C1 segment of cervical spinal cord (tissue), 14 donors: ENCODE measurements around the gene CCDC158.
"Not testable (repeated sequence)": the region's sequence is repeated elsewhere in the genome, so short reads cannot be mapped to it uniquely, and the experiment has no call there.

ENCODE experiments used
- DNase-seq, 14 donors: peaks; one replicate each; lab custom pipeline; 2025; lab: John Stamatoyannopoulos, UW

Gene CCDC158

GRCh38 chr4:76281594-76281993 is 139.3 kb downstream of the CCDC158 start:
- DNase-seq: not testable (repeated sequence)

GRCh38 chr4:76280488-76281441 is 140.2 kb downstream of the CCDC158 start:
- no peak for DNase-seq

- DNase-seq: no peak
Measured at GRCh38 chr4:76279462-76279861, 141.5 kb downstream of the CCDC158 start.

GRCh38 chr4:76278583-76278982 is 142.4 kb downstream of the CCDC158 start:
- no peak for DNase-seq

GRCh38 chr4:76277667-76278066 is 143.3 kb downstream of the CCDC158 start:
- DNase-seq: no peak

- no peak for DNase-seq
Measured at GRCh38 chr4:76276813-76277212, 144.1 kb downstream of the CCDC158 start.

- no peak for DNase-seq
Measured at GRCh38 chr4:76275486-76276124, 145.3 kb downstream of the CCDC158 start.

GRCh38 chr4:76272999-76273398 is 147.9 kb downstream of the CCDC158 start:
- no peak for DNase-seq

GRCh38 chr4:76272582-76272981 is 148.4 kb downstream of the CCDC158 start:
- no peak for DNase-seq

- no peak for DNase-seq
Measured at GRCh38 chr4:76272073-76272472, 148.9 kb downstream of the CCDC158 start.

GRCh38 chr4:76271248-76271647 is 149.7 kb downstream of the CCDC158 start:
- no peak for DNase-seq

- no peak for DNase-seq
Measured at GRCh38 chr4:76270244-76271175, 150.4 kb downstream of the CCDC158 start.

GRCh38 chr4:76267811-76268210 is 153.1 kb downstream of the CCDC158 start:
- no peak for DNase-seq

GRCh38 chr4:76266627-76267026 is 154.3 kb downstream of the CCDC158 start:
- no peak for DNase-seq

- no peak for DNase-seq
Measured at GRCh38 chr4:76265631-76266218, 155.2 kb downstream of the CCDC158 start.
